Mesendoderm (in vitro differentiated cells): ENCODE data around the gene MSRB3.

Experiments
- DNase-seq: peaks from one replicate; pipeline ENCODE4 v3.0.0; 2013
- H2AK5ac ChIP-seq: 2 replicates; pipeline ENCODE4 v1.6.1; 2013; ENCODE audit warnings: low read length, inconsistent platforms
- H2BK120ac ChIP-seq: 2 replicates; pipeline ENCODE4 v1.6.1; 2013; ENCODE audit warnings: low read depth, mild to moderate bottlenecking, low read length, moderate library complexity, mixed read lengths
- H2BK15ac ChIP-seq: replicated peaks from 2 replicates; pipeline ENCODE4 v1.6.1; 2013; ENCODE audit warnings: low read depth, mild to moderate bottlenecking, moderate library complexity
- H2BK5ac ChIP-seq: 2 replicates; pipeline ENCODE4 v1.6.1; 2013; ENCODE audit warnings: low read length, inconsistent platforms
- H3K18ac ChIP-seq: 2 replicates; pipeline ENCODE4 v1.6.1; 2013; ENCODE audit warnings: mild to moderate bottlenecking, low read length, mixed read lengths
- H3K23ac ChIP-seq: one replicate; pipeline ENCODE4 v1.6.1; 2013; ENCODE audit warnings: low read length
- H3K27ac ChIP-seq: 2 replicates; pipeline ENCODE4 v1.5.1; 2013; ENCODE audit warnings: low read depth, mild to moderate bottlenecking, inconsistent platforms, low read length, moderate library complexity
- H3K27me3 ChIP-seq: 2 replicates; pipeline ENCODE4 v1.6.1; 2013; ENCODE audit warnings: low read length, control low read depth, mild to moderate bottlenecking, inconsistent platforms; ENCODE audit not compliant: insufficient read depth, poor library complexity
- H3K36me3 ChIP-seq: 2 replicates; pipeline ENCODE4 v1.6.1; 2013; ENCODE audit warnings: low read length, inconsistent platforms; ENCODE audit not compliant: control insufficient read depth, insufficient read depth
- H3K4ac ChIP-seq: one replicate; pipeline ENCODE4 v1.6.1; 2013; ENCODE audit warnings: low read depth, mild to moderate bottlenecking, low read length, moderate library complexity
- H3K4me1 ChIP-seq: 2 replicates; pipeline ENCODE4 v1.6.1; 2013; ENCODE audit warnings: low read depth, low read length, inconsistent platforms; ENCODE audit not compliant: control insufficient read depth
- H3K4me2 ChIP-seq: 2 replicates; pipeline ENCODE4 v1.6.1; 2013; ENCODE audit warnings: low read length
- H3K4me3 ChIP-seq: 2 replicates; pipeline ENCODE4 v1.5.1; 2013; ENCODE audit warnings: mild to moderate bottlenecking, low read length
- H3K56ac ChIP-seq: one replicate; pipeline ENCODE4 v1.6.1; 2013; ENCODE audit warnings: low read length
- H3K79me1 ChIP-seq: 2 replicates; pipeline ENCODE4 v1.6.1; 2013; ENCODE audit warnings: low read length, inconsistent platforms
- H3K79me2 ChIP-seq: 2 replicates; pipeline ENCODE4 v1.6.1; 2013; ENCODE audit warnings: mild to moderate bottlenecking, low read length; ENCODE audit not compliant: control insufficient read depth, insufficient read depth
- H3K9ac ChIP-seq: 2 replicates; pipeline ENCODE4 v1.6.1; 2013; ENCODE audit warnings: low read length, inconsistent platforms
- H4K5ac ChIP-seq: one replicate; pipeline ENCODE4 v1.6.1; 2013; ENCODE audit warnings: low read length
- H4K8ac ChIP-seq: one replicate; pipeline ENCODE4 v1.6.1; 2013; ENCODE audit warnings: low read depth, mild to moderate bottlenecking, control low read depth, low read length, moderate library complexity
- WGBS: extraction: QIAGEN DNeasy Blood & Tissue Kit; methylation state at CpG from one replicate; pipeline ENCODE4 v1.1.7; 2013; ENCODE audit warnings: low lambda C conversion rate, missing lambda C conversion rate; ENCODE audit not compliant: insufficient coverage; ENCODE audit errors: extremely low coverage; 5-methylcytosine and 5-hydroxymethylcytosine counted together

The MSRB3 gene

DNA sequence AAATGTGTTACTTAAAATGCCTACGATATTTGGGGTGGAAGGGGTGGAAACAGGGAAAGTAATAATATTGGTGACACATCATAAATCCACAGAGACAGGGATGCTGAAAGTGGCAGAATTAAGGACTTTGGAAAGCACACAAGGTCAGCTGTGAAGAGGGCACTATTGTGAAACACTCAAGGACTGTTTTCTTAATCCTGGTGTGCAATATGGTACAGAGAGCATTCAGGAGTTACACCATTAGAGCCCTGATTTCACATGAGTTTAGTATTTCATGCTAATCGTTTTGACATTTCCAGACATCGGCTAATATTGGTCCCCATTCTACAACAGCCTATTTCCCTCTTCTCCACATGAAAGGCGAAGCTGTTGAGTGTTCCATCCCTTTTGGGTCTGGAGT is 219.2 kb downstream of the MSRB3 start:
- Histone ChIP-seq H2BK15ac (no peak overlapping the region), H2BK120ac (no peak overlapping the region), H3K18ac (no peak overlapping the region), H3K9ac (no peak overlapping the region), H3K79me1 (no peaks in the 10 kb centered on the region), H3K27ac (no peak overlapping the region), H3K4me2 (no peak overlapping the region), H4K5ac (no peak overlapping the region), H3K4me1 (peaks cover 7% of the 10 kb centered on the region), H3K79me2 (no peaks in the 10 kb centered on the region), H2AK5ac (no peak overlapping the region), H4K8ac (no peak overlapping the region), H2BK5ac (no peak overlapping the region), H3K27me3 (no peaks in the 10 kb centered on the region), H3K4me3 (no peak overlapping the region), H3K4ac (no peak overlapping the region), H3K56ac (no peak overlapping the region), H3K23ac (no peak overlapping the region), H3K36me3 (no peaks in the 10 kb centered on the region)
- WGBS, result no CpG with 5 or more reads among the region's 4 CpGs
- no peak for DNase-seq

DNA sequence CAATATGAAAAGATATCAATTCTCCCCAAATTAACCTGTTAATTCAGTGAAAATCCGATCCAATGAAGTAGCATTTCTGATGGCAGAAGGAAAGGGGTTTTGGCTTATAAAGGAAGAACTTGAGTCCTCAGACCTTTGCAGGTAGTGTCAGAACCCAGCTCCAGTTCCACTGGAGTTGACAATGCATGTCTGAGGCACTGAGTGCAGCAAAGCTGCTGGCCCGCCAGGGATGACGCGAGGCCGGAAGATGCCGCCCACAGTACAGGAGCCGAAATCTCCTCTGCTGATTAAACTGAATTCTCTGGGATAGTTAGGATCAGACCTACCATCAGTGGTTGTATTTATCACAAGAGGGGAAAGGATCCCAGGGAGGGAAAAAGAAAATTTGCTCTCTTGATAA is 220.7 kb downstream of the MSRB3 start:
- Histone ChIP-seq H3K9ac (no peak overlapping the region), H3K18ac (no peak overlapping the region), H2BK120ac (no peak overlapping the region), H4K8ac (no peak overlapping the region), H2BK15ac (no peak overlapping the region), H3K4me1 (peaks cover 7% of the 10 kb centered on the region), H3K4me2 (no peak overlapping the region), H3K36me3 (no peaks in the 10 kb centered on the region), H2BK5ac (no peak overlapping the region), H3K27ac (no peak overlapping the region), H3K79me1 (no peaks in the 10 kb centered on the region), H3K4me3 (no peak overlapping the region), H3K27me3 (no peaks in the 10 kb centered on the region), H3K56ac (no peak overlapping the region), H3K4ac (no peak overlapping the region), H2AK5ac (no peak overlapping the region), H3K23ac (no peak overlapping the region), H4K5ac (no peak overlapping the region), H3K79me2 (no peaks in the 10 kb centered on the region)
- DNase-seq, result no peak
- no CpG with 5 or more reads among the region's 7 CpGs for WGBS

DNA sequence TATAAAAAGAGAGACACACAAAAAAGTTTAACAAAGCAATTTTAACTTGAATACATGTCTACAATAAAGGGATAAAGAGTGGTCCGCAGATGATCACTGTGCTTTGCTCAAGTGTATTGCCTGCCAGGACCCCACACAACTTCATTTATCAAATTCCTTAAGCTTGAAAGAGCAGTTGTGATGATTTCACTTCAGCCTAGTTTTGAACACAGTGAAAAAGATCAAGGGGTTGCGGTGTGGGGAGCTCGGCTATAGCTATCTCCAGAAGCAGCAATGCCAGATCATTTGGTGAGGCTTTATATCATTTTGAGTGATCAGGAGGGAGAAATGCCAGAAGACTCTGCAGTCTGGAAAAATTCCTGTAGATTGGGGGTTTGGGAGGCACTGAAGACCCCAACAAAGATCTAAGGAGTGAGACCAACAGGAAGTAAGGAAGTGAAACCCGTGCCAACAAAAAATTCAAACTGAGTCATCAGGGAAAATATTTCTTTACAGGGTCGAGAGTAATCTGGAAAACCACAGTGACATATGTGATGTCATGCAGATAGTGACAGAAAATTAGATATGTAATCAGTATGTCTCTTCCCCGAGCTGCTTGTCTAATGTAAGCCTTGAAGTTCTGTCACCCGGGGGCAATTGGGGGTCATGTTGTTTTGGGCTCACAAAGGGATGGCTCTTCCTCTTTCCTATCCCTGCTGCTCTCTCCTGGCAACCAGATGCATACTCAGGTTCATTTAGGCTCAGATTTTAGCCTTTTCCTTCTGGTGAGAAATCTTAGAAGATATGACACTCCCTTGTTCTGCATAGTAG is 221.8 kb downstream of the MSRB3 start:
- Histone ChIP-seq H3K9ac (no peak overlapping the region), H3K36me3 (no peaks in the 10 kb centered on the region), H3K4me2 (no peak overlapping the region), H3K79me2 (no peaks in the 10 kb centered on the region), H2BK5ac (no peak overlapping the region), H2AK5ac (no peak overlapping the region), H3K23ac (no peak overlapping the region), H3K4ac (no peak overlapping the region), H2BK120ac (no peak overlapping the region), H4K5ac (no peak overlapping the region), H3K27me3 (no peaks in the 10 kb centered on the region), H2BK15ac (no peak overlapping the region), H4K8ac (no peak overlapping the region), H3K56ac (no peak overlapping the region), H3K27ac (no peak overlapping the region), H3K4me1 (peaks cover 5% of the 10 kb centered on the region), H3K18ac (no peak overlapping the region), H3K4me3 (no peak overlapping the region), H3K79me1 (no peaks in the 10 kb centered on the region)
- DNase-seq, result no peak
- WGBS, result no CpG with 5 or more reads among the region's 7 CpGs

DNA sequence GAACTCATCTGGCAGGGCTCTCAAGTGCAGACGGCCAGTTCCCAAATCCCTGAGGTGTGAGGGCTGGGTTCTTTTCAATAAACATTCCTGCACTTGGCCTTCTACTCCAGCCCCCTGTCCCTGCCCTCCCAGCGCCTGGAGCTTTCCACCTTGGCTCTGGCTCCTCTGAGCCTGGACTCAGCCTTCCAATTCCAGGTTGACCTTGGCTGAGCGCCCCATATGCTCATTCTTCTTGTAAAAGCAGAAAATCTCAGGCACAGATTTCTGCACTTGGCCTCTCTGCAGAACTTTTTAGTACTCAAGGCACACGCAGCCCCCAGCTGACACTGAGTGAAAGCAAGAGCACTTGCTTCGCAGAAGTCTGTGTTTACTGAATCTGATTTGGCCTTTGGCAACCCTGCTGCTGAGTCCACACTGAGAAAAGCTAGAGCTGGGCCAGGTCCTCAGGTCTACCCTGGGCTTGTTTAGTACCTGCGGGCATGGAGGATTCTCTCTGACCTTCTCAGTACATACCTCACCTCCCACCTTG is 222.7 kb downstream of the MSRB3 start:
- H3K36me3 ChIP-seq, result no peaks in the 10 kb centered on the region
- DNase-seq, result no peak
- H4K8ac ChIP-seq, result no peak overlapping the region
- H3K27me3 ChIP-seq, result no peaks in the 10 kb centered on the region
- H3K56ac ChIP-seq, result no peak overlapping the region
- no peak overlapping the region for H2BK5ac ChIP-seq
- no peak overlapping the region for H4K5ac ChIP-seq
- WGBS, result no CpG with 5 or more reads among the region's 6 CpGs
- no peak overlapping the region for H3K27ac ChIP-seq
- no peaks in the 10 kb centered on the region for H3K79me1 ChIP-seq
- H3K4ac ChIP-seq, result no peak overlapping the region
- no peak overlapping the region for H3K18ac ChIP-seq
- no peak overlapping the region for H2BK120ac ChIP-seq
- H3K4me3 ChIP-seq, result no peak overlapping the region
- H2AK5ac ChIP-seq, result no peak overlapping the region
- H3K4me1 ChIP-seq, result no peaks in the 10 kb centered on the region
- H3K23ac ChIP-seq, result no peak overlapping the region
- no peak overlapping the region for H2BK15ac ChIP-seq
- no peak overlapping the region for H3K9ac ChIP-seq
- H3K79me2 ChIP-seq, result no peaks in the 10 kb centered on the region
- no peak overlapping the region for H3K4me2 ChIP-seq

DNA sequence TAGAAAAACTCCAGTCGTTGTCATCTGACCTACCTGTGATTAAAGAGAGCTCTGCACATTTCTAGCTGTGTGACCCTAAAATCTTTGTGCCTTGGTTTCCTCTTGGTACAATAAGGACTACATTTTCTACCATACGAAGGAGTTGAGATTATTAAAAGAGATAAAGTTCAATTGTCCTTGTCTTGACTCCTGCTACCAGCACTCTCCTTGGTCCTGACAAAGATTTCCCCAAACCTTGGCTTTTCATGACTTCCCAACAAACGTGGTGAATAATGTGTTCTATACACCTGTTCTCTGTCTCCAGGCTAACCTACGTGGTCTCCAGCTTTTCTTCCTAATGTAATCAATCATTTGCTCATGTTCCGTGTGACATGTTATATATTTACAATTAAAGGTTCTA is 223.5 kb downstream of the MSRB3 start:
- Histone ChIP-seq H3K4me1 (no peaks in the 10 kb centered on the region), H2BK5ac (no peak overlapping the region), H3K27ac (no peak overlapping the region), H2BK120ac (no peak overlapping the region), H3K4me2 (no peak overlapping the region), H3K27me3 (no peaks in the 10 kb centered on the region), H3K9ac (no peak overlapping the region), H3K4ac (no peak overlapping the region), H3K18ac (no peak overlapping the region), H3K79me1 (no peaks in the 10 kb centered on the region), H3K79me2 (no peaks in the 10 kb centered on the region), H3K56ac (no peak overlapping the region), H3K36me3 (no peaks in the 10 kb centered on the region), H3K4me3 (no peak overlapping the region), H3K23ac (no peak overlapping the region), H4K8ac (no peak overlapping the region), H4K5ac (no peak overlapping the region), H2BK15ac (no peak overlapping the region), H2AK5ac (no peak overlapping the region)
- WGBS, result no CpG with 5 or more reads among the region's 5 CpGs
- no peak for DNase-seq

DNA sequence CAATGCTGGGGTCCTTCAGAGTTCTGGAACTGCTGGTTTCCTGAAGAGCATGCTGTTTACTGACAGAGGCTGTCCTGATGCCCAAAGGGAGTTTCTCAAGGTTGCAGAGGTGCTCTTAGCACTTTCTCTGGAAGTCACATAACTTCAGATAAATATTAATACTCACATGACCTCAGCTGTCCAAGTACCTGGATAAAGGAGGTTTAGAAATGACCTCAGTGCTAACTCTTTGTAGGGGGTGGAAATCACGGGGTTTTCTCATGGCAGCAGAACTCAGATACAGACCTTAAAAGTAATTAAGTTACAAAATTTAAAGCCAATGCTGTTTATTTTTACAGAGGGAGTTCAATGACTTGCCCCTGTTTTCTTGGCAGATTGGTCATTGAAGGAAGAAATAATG is 225.9 kb downstream of the MSRB3 start:
- Histone ChIP-seq H2AK5ac (no peak overlapping the region), H3K56ac (no peak overlapping the region), H3K36me3 (no peaks in the 10 kb centered on the region), H3K4me2 (no peak overlapping the region), H3K27me3 (no peaks in the 10 kb centered on the region), H3K4ac (no peak overlapping the region), H3K4me1 (no peaks in the 10 kb centered on the region), H3K9ac (no peak overlapping the region), H3K79me1 (no peaks in the 10 kb centered on the region), H3K79me2 (no peaks in the 10 kb centered on the region), H3K27ac (no peak overlapping the region), H3K4me3 (no peak overlapping the region), H2BK5ac (no peak overlapping the region), H3K18ac (no peak overlapping the region), H4K8ac (no peak overlapping the region), H4K5ac (no peak overlapping the region), H2BK120ac (no peak overlapping the region), H3K23ac (no peak overlapping the region), H2BK15ac (no peak overlapping the region)
- WGBS, result no CpG with 5 or more reads among the region's 1 CpG
- DNase-seq, result no peak
